ENCODE measurements around the gene COL11A1. TPM values are rescaled to one million over a fixed set of nuclear protein-coding genes. Genes with fewer than 3 reads are reported as not detected.

The COL11A1 gene
- total and polyA plus RNA-seq, 2 experiments from 2014 or later, result 12.3 to 12.5 TPM

- TF ChIP-seq, protein P1, sequence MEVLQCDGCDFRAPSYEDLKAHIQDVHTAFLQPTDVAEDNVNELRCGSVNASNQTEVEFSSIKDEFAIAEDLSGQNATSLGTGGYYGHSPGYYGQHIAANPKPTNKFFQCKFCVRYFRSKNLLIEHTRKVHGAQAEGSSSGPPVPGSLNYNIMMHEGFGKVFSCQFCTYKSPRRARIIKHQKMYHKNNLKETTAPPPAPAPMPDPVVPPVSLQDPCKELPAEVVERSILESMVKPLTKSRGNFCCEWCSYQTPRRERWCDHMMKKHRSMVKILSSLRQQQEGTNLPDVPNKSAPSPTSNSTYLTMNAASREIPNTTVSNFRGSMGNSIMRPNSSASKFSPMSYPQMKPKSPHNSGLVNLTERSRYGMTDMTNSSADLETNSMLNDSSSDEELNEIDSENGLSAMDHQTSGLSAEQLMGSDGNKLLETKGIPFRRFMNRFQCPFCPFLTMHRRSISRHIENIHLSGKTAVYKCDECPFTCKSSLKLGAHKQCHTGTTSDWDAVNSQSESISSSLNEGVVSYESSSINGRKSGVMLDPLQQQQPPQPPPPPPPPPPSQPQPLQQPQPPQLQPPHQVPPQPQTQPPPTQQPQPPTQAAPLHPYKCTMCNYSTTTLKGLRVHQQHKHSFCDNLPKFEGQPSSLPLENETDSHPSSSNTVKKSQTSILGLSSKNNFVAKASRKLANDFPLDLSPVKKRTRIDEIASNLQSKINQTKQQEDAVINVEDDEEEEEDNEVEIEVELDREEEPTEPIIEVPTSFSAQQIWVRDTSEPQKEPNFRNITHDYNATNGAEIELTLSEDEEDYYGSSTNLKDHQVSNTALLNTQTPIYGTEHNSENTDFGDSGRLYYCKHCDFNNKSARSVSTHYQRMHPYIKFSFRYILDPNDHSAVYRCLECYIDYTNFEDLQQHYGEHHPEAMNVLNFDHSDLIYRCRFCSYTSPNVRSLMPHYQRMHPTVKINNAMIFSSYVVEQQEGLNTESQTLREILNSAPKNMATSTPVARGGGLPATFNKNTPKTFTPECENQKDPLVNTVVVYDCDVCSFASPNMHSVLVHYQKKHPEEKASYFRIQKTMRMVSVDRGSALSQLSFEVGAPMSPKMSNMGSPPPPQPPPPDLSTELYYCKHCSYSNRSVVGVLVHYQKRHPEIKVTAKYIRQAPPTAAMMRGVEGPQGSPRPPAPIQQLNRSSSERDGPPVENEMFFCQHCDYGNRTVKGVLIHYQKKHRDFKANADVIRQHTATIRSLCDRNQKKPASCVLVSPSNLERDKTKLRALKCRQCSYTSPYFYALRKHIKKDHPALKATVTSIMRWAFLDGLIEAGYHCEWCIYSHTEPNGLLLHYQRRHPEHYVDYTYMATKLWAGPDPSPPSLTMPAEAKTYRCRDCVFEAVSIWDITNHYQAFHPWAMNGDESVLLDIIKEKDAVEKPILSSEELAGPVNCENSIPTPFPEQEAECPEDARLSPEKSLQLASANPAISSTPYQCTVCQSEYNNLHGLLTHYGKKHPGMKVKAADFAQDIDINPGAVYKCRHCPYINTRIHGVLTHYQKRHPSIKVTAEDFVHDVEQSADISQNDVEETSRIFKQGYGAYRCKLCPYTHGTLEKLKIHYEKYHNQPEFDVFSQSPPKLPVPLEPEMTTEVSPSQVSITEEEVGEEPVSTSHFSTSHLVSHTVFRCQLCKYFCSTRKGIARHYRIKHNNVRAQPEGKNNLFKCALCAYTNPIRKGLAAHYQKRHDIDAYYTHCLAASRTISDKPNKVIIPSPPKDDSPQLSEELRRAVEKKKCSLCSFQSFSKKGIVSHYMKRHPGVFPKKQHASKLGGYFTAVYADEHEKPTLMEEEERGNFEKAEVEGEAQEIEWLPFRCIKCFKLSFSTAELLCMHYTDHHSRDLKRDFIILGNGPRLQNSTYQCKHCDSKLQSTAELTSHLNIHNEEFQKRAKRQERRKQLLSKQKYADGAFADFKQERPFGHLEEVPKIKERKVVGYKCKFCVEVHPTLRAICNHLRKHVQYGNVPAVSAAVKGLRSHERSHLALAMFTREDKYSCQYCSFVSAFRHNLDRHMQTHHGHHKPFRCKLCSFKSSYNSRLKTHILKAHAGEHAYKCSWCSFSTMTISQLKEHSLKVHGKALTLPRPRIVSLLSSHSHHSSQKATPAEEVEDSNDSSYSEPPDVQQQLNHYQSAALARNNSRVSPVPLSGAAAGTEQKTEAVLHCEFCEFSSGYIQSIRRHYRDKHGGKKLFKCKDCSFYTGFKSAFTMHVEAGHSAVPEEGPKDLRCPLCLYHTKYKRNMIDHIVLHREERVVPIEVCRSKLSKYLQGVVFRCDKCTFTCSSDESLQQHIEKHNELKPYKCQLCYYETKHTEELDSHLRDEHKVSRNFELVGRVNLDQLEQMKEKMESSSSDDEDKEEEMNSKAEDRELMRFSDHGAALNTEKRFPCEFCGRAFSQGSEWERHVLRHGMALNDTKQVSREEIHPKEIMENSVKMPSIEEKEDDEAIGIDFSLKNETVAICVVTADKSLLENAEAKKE (CRISPR knock-in tag; IDR thresholded peaks at IDR 0.05), result no peak
- TF ChIP-seq ZNF331 (CRISPR knock-in tag; IDR thresholded peaks at IDR 0.05; ENCODE audit: low read depth) (no peak), JUNB (IDR thresholded peaks at IDR 0.05; ENCODE audit: unreplicated experiment) (no peak)
Measured at GRCh38 chr1:103075316-103076000, 32.9 kb downstream of the COL11A1 start (continued).

GRCh38 chr1:103074224-103074623, 34.1 kb downstream of the COL11A1 start:
- Histone ChIP-seq H3K9me2 (ENCODE audit: insufficient read depth) (no peaks in the 10 kb centered on the region), H3K79me2 (replicated peaks; ENCODE audit: insufficient read depth) (no peaks in the 10 kb centered on the region), H3K27me3 (ENCODE audit: insufficient read depth) (no peaks in the 10 kb centered on the region), H3K36me3 (ENCODE audit: insufficient read depth) (no peaks in the 10 kb centered on the region), H4K20me1 (replicated peaks; ENCODE audit: insufficient read depth) (no peaks in the 10 kb centered on the region), H3K4me2 (no peak overlapping the region), H3K27ac (ENCODE audit: low read depth) (no peak overlapping the region), H3F3A (replicated peaks; ENCODE audit: low read depth) (no peaks in the 10 kb centered on the region), H3K4me1 (ENCODE audit: insufficient read depth) (no peaks in the 10 kb centered on the region), H2AFZ (no peak overlapping the region), H3K4me3 (no peak overlapping the region)
- peak; percentile 34; the same call in 2 of the 3 replicates for ATAC-seq
- H3K4me3 Mint-ChIP-seq, result no peak overlapping the region
- no peaks in the 10 kb centered on the region for H3K9me3 Mint-ChIP-seq
- H3K36me3 Mint-ChIP-seq (ENCODE audit: low read depth), result no peaks in the 10 kb centered on the region
- DNase-seq (ENCODE audit: low spot score), result peak; percentile 8
- peaks cover 3% of the 10 kb centered on the region; the same call in 2 of the 3 replicates for H3K4me1 Mint-ChIP-seq
- no peak overlapping the region for H3K27ac Mint-ChIP-seq
- no peaks in the 10 kb centered on the region for H3K27me3 Mint-ChIP-seq (ENCODE audit: insufficient read depth, low read depth, poor library complexity)
- no peak for TF ChIP-seq POLR2AphosphoS5 (IDR thresholded peaks at IDR 0.05; ENCODE audit: low read depth)
- no peak for TF ChIP-seq CREB1 (CRISPR knock-in tag; IDR thresholded peaks at IDR 0.05; ENCODE audit: low read depth)
- TF ChIP-seq, protein P2, sequence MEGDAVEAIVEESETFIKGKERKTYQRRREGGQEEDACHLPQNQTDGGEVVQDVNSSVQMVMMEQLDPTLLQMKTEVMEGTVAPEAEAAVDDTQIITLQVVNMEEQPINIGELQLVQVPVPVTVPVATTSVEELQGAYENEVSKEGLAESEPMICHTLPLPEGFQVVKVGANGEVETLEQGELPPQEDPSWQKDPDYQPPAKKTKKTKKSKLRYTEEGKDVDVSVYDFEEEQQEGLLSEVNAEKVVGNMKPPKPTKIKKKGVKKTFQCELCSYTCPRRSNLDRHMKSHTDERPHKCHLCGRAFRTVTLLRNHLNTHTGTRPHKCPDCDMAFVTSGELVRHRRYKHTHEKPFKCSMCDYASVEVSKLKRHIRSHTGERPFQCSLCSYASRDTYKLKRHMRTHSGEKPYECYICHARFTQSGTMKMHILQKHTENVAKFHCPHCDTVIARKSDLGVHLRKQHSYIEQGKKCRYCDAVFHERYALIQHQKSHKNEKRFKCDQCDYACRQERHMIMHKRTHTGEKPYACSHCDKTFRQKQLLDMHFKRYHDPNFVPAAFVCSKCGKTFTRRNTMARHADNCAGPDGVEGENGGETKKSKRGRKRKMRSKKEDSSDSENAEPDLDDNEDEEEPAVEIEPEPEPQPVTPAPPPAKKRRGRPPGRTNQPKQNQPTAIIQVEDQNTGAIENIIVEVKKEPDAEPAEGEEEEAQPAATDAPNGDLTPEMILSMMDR (conservative IDR thresholded peaks at IDR 0.05; ENCODE audit: low read depth in 2 of 2), result no peak
- no peak for TF ChIP-seq JUNB (IDR thresholded peaks at IDR 0.05; ENCODE audit: unreplicated experiment)
- no peak for TF ChIP-seq STAT1 (IDR thresholded peaks at IDR 0.05; ENCODE audit: unreplicated experiment)
- no peak for TF ChIP-seq NANOG (IDR thresholded peaks at IDR 0.05; ENCODE audit: borderline replicate concordance)
- no peak for TF ChIP-seq EZH2 (IDR thresholded peaks at IDR 0.05; ENCODE audit: low read depth, unreplicated experiment)
- TF ChIP-seq, protein P3, sequence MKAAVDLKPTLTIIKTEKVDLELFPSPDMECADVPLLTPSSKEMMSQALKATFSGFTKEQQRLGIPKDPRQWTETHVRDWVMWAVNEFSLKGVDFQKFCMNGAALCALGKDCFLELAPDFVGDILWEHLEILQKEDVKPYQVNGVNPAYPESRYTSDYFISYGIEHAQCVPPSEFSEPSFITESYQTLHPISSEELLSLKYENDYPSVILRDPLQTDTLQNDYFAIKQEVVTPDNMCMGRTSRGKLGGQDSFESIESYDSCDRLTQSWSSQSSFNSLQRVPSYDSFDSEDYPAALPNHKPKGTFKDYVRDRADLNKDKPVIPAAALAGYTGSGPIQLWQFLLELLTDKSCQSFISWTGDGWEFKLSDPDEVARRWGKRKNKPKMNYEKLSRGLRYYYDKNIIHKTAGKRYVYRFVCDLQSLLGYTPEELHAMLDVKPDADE (IDR thresholded peaks at IDR 0.05), result no peak
- TF ChIP-seq, protein P4, sequence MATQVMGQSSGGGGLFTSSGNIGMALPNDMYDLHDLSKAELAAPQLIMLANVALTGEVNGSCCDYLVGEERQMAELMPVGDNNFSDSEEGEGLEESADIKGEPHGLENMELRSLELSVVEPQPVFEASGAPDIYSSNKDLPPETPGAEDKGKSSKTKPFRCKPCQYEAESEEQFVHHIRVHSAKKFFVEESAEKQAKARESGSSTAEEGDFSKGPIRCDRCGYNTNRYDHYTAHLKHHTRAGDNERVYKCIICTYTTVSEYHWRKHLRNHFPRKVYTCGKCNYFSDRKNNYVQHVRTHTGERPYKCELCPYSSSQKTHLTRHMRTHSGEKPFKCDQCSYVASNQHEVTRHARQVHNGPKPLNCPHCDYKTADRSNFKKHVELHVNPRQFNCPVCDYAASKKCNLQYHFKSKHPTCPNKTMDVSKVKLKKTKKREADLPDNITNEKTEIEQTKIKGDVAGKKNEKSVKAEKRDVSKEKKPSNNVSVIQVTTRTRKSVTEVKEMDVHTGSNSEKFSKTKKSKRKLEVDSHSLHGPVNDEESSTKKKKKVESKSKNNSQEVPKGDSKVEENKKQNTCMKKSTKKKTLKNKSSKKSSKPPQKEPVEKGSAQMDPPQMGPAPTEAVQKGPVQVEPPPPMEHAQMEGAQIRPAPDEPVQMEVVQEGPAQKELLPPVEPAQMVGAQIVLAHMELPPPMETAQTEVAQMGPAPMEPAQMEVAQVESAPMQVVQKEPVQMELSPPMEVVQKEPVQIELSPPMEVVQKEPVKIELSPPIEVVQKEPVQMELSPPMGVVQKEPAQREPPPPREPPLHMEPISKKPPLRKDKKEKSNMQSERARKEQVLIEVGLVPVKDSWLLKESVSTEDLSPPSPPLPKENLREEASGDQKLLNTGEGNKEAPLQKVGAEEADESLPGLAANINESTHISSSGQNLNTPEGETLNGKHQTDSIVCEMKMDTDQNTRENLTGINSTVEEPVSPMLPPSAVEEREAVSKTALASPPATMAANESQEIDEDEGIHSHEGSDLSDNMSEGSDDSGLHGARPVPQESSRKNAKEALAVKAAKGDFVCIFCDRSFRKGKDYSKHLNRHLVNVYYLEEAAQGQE (IDR thresholded peaks at IDR 0.05; ENCODE audit: unreplicated experiment), result no peak
- no peak for TF ChIP-seq ZNF331 (CRISPR knock-in tag; IDR thresholded peaks at IDR 0.05; ENCODE audit: low read depth)
- no peak for TF ChIP-seq ZNF114 (CRISPR knock-in tag; IDR thresholded peaks at IDR 0.05)

Data from GM23338 (cell line).